Skeletal muscle tissue (tissue), 4 donors: Measurements from ENCODE around the gene MYL12B. TPM values are rescaled to one million over a fixed set of nuclear protein-coding genes. Genes with fewer than 3 reads are reported as not detected.

Experiments
- H3K27ac ChIP-seq: one replicate; pipeline ENCODE4 v1.7.0; 2013; ENCODE audit warnings: mild to moderate bottlenecking, low read depth, low read length, inconsistent platforms
- H3K27me3 ChIP-seq, 3 donors: one replicate each; pipeline ENCODE4 v1.7.0; 2013; ENCODE audit warnings: low read length in 3 of 3; ENCODE audit not compliant: control insufficient read depth in 3 of 3, insufficient read depth in 3 of 3
- H3K36me3 ChIP-seq, 3 donors: one replicate each; pipeline ENCODE4 v1.7.0; 2013; ENCODE audit warnings: low read length in 3 of 3; ENCODE audit not compliant: control insufficient read depth in 3 of 3, insufficient read depth in 3 of 3
- H3K4me1 ChIP-seq, 3 donors: one replicate each; pipeline ENCODE4 v1.7.0; 2013; ENCODE audit warnings: low read length in 3 of 3, mild to moderate bottlenecking in 3 of 3; ENCODE audit not compliant: control insufficient read depth in 3 of 3, insufficient read depth in 3 of 3
- H3K4me3 ChIP-seq, 3 donors: one replicate each; pipeline ENCODE4 v1.7.0; 2013; ENCODE audit warnings: low read length in 3 of 3
- H3K9ac ChIP-seq, 3 donors: one replicate each; pipeline ENCODE4 v1.7.0; 2013; ENCODE audit warnings: low read length in 3 of 3, mild to moderate bottlenecking in 3 of 3, moderate library complexity in 2 of 3, low read depth in 1 of 3
- H3K9me3 ChIP-seq, 3 donors: one replicate each; pipeline ENCODE4 v1.7.0; 2013; ENCODE audit warnings: low read length in 3 of 3; ENCODE audit not compliant: control insufficient read depth in 3 of 3
- total RNA-seq: library from RNA; depleted of rRNA; stranded (reverse); fragments of >200 nt; gene quantifications from one replicate; pipeline ENCODE4 v1.2.3, GENCODE V29; 2014
- donor health status: Osteomylitis.

The MYL12B gene
- total RNA-seq, 1 donor from 2014 or later = 178 TPM

GRCh38 chr18:3233433-3234168, 28.3 kb upstream of the MYL12B start:
- Histone ChIP-seq H3K9ac (no peak overlapping the region), H3K27ac (no peak overlapping the region), H3K4me1 (peaks cover 0 to 3% (median 0%) of the 10 kb centered on the region in 3 donors), H3K9me3 (no peaks in the 10 kb centered on the region), H3K4me3 (no peak overlapping the region), H3K27me3 (no peaks in the 10 kb centered on the region), H3K36me3 (no peaks in the 10 kb centered on the region)

GRCh38 chr18:3234457-3234856, 27.5 kb upstream of the MYL12B start:
- H3K36me3 ChIP-seq = no peaks in the 10 kb centered on the region
- no peak overlapping the region for H3K4me3 ChIP-seq
- H3K27me3 ChIP-seq = no peaks in the 10 kb centered on the region
- H3K4me1 ChIP-seq = peaks cover 0 to 3% (median 0%) of the 10 kb centered on the region in 3 donors
- H3K27ac ChIP-seq = no peak overlapping the region
- no peaks in the 10 kb centered on the region for H3K9me3 ChIP-seq
- no peak overlapping the region for H3K9ac ChIP-seq

- H3K9ac ChIP-seq = no peak overlapping the region
- no peak overlapping the region for H3K27ac ChIP-seq
- no peak overlapping the region for H3K4me3 ChIP-seq
- no peaks in the 10 kb centered on the region for H3K9me3 ChIP-seq
- H3K4me1 ChIP-seq = peaks cover 0 to 3% (median 0%) of the 10 kb centered on the region in 3 donors
- no peaks in the 10 kb centered on the region for H3K36me3 ChIP-seq
- no peaks in the 10 kb centered on the region for H3K27me3 ChIP-seq
Measured at GRCh38 chr18:3235846-3236245, 26.1 kb upstream of the MYL12B start.

- no peak overlapping the region for H3K27ac ChIP-seq
- no peak overlapping the region for H3K4me3 ChIP-seq
- no peaks in the 10 kb centered on the region for H3K27me3 ChIP-seq
- H3K9ac ChIP-seq = no peak overlapping the region
- peaks cover 0 to 3% (median 0%) of the 10 kb centered on the region in 3 donors for H3K4me1 ChIP-seq
- H3K36me3 ChIP-seq = peaks cover 0 to 2% (median 0%) of the 10 kb centered on the region in 3 donors
- H3K9me3 ChIP-seq = no peaks in the 10 kb centered on the region
Measured at GRCh38 chr18:3236470-3236869, 25.5 kb upstream of the MYL12B start.

GRCh38 chr18:3238742-3239141, 23.2 kb upstream of the MYL12B start:
- H3K9me3 ChIP-seq = no peaks in the 10 kb centered on the region
- H3K9ac ChIP-seq = no peak overlapping the region
- H3K27ac ChIP-seq = no peak overlapping the region
- H3K4me3 ChIP-seq = no peak overlapping the region
- H3K27me3 ChIP-seq = no peaks in the 10 kb centered on the region
- H3K36me3 ChIP-seq = peaks cover 0 to 2% (median 0%) of the 10 kb centered on the region in 3 donors
- peaks cover 0 to under 1% (median 0%) of the 10 kb centered on the region in 3 donors for H3K4me1 ChIP-seq

GRCh38 chr18:3245185-3245564, 16.8 kb upstream of the MYL12B start:
- H3K9me3 ChIP-seq = no peaks in the 10 kb centered on the region
- H3K4me1 ChIP-seq = peaks cover 16 to 25% (median 19%) of the 10 kb centered on the region in 3 donors
- H3K9ac ChIP-seq = peak overlapping the region in 2 of 3 donors; percentile 98 to 99
- peaks cover 0 to 2% (median 0%) of the 10 kb centered on the region in 3 donors for H3K36me3 ChIP-seq
- peak overlapping the region; percentile 99 for H3K27ac ChIP-seq
- no peaks in the 10 kb centered on the region for H3K27me3 ChIP-seq
- peak overlapping the region; percentile 79 to 94 (median 84) for H3K4me3 ChIP-seq

- Histone ChIP-seq H3K4me1 (peaks cover 21 to 31% (median 23%) of the 10 kb centered on the region in 3 donors), H3K9ac (peak overlapping the region; percentile 96 to 99 (median 98)), H3K36me3 (peaks cover 0 to 2% (median 0%) of the 10 kb centered on the region in 3 donors)
Measured at GRCh38 chr18:3245853-3246634, 15.9 kb upstream of the MYL12B start.

GRCh38 chr18:3246635-3247239, 15.2 kb upstream of the MYL12B start:
- H3K36me3 ChIP-seq = no peaks in the 10 kb centered on the region
- H3K9ac ChIP-seq = peak overlapping the region; percentile 96 to 99 (median 98)
- H3K9me3 ChIP-seq = no peaks in the 10 kb centered on the region
- no peaks in the 10 kb centered on the region for H3K27me3 ChIP-seq
- peak overlapping the region; percentile 99 for H3K27ac ChIP-seq
- H3K4me1 ChIP-seq = peaks cover 21 to 36% (median 23%) of the 10 kb centered on the region in 3 donors
- peak overlapping the region; percentile 79 to 94 (median 84) for H3K4me3 ChIP-seq

More at GRCh38 chr18:3245853-3246634, 15.9 kb upstream of the MYL12B start:
- Histone ChIP-seq H3K27me3 (no peaks in the 10 kb centered on the region), H3K9me3 (no peaks in the 10 kb centered on the region), H3K4me3 (peak overlapping the region; percentile 79 to 94 (median 84)), H3K27ac (peak overlapping the region; percentile 99)

GRCh38 chr18:3247240-3248061, 14.5 kb upstream of the MYL12B start, which contains the start of gene MYL12A:
Gene MYL12A, plus strand, starts transcription at chr18:3247801. Its CDS starts 5,447 bp downstream, at chr18:3253248.
- H3K9me3 ChIP-seq = no peaks in the 10 kb centered on the region
- H3K27me3 ChIP-seq = no peaks in the 10 kb centered on the region
- H3K4me3 ChIP-seq = peak within 1 kb of the TSS; percentile 84 to 95 (median 94)
- H3K36me3 ChIP-seq = no peaks in the 10 kb centered on the region
- peak within 1 kb of the TSS; percentile 98 to 99 (median 99) for H3K9ac ChIP-seq
- peak within 1 kb of the TSS; percentile 99 for H3K27ac ChIP-seq
- peaks cover 21 to 42% (median 23%) of the 10 kb centered on the region in 3 donors for H3K4me1 ChIP-seq
